ENCODE measurements around the gene TFG. TPM values are rescaled to one million over a fixed set of nuclear protein-coding genes. Genes with fewer than 3 reads are reported as not detected.

The TFG gene
- total and polyA plus RNA-seq, 9 of the 15 experiments (the other 6 are each of a cell fraction or from before 2014, with no cell fraction given), result 31.8 to 143 (median 57.8) TPM

- TF ChIP-seq, protein P1, sequence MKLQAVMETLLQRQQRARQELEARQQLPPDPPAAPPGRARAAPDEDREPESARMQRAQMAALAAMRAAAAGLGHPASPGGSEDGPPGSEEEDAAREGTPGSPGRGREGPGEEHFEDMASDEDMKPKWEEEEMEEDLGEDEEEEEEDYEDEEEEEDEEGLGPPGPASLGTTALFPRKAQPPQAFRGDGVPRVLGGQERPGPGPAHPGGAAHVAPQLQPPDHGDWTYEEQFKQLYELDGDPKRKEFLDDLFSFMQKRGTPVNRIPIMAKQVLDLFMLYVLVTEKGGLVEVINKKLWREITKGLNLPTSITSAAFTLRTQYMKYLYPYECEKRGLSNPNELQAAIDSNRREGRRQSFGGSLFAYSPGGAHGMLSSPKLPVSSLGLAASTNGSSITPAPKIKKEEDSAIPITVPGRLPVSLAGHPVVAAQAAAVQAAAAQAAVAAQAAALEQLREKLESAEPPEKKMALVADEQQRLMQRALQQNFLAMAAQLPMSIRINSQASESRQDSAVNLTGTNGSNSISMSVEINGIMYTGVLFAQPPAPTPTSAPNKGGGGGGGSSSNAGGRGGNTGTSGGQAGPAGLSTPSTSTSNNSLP (IDR thresholded peaks at IDR 0.05; ENCODE audit: borderline replicate concordance, low read depth, low read length), result no peak
- no peak for TF ChIP-seq ZNF583 (CRISPR knock-in tag; IDR thresholded peaks at IDR 0.05)
- TF ChIP-seq, protein P2, sequence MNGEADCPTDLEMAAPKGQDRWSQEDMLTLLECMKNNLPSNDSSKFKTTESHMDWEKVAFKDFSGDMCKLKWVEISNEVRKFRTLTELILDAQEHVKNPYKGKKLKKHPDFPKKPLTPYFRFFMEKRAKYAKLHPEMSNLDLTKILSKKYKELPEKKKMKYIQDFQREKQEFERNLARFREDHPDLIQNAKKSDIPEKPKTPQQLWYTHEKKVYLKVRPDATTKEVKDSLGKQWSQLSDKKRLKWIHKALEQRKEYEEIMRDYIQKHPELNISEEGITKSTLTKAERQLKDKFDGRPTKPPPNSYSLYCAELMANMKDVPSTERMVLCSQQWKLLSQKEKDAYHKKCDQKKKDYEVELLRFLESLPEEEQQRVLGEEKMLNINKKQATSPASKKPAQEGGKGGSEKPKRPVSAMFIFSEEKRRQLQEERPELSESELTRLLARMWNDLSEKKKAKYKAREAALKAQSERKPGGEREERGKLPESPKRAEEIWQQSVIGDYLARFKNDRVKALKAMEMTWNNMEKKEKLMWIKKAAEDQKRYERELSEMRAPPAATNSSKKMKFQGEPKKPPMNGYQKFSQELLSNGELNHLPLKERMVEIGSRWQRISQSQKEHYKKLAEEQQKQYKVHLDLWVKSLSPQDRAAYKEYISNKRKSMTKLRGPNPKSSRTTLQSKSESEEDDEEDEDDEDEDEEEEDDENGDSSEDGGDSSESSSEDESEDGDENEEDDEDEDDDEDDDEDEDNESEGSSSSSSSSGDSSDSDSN (IDR thresholded peaks at IDR 0.05; ENCODE audit: borderline replicate concordance in 1 of 2, low read depth in 2 of 2, low read length in 2 of 2), result no peak
- TF ChIP-seq RBBP5 (IDR thresholded peaks at IDR 0.05; ENCODE audit: borderline replicate concordance, insufficient read depth, low read length, poor library complexity, severe bottlenecking), result no peak
- TF ChIP-seq E2F4 (CRISPR knock-in tag; IDR thresholded peaks at IDR 0.05; ENCODE audit: low read depth), result no peak
- no peak for TF ChIP-seq ZFP1 (CRISPR knock-in tag; IDR thresholded peaks at IDR 0.05)
- TF ChIP-seq, protein P3, sequence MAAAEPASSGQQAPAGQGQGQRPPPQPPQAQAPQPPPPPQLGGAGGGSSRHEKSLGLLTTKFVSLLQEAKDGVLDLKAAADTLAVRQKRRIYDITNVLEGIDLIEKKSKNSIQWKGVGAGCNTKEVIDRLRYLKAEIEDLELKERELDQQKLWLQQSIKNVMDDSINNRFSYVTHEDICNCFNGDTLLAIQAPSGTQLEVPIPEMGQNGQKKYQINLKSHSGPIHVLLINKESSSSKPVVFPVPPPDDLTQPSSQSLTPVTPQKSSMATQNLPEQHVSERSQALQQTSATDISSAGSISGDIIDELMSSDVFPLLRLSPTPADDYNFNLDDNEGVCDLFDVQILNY (CRISPR knock-in tag; IDR thresholded peaks at IDR 0.05), result no peak
- TF ChIP-seq SMARCB1 (IDR thresholded peaks at IDR 0.05; ENCODE audit: insufficient read length, low read depth), result no peak
- TF ChIP-seq ASH1L (IDR thresholded peaks at IDR 0.05; ENCODE audit: borderline replicate concordance, low read depth, partially characterized antibody), result no peak
- 0 out of 2 replicates have a peak, but pooled peaks have one; percentile 22 for TF ChIP-seq DPF2 (IDR thresholded peaks at IDR 0.05)
- TF ChIP-seq ZBTB34 (CRISPR knock-in tag; IDR thresholded peaks at IDR 0.05), result no peak
- 0 out of 2 replicates have a peak, but pooled peaks have one; percentile 30 for TF ChIP-seq ZNF592 (IDR thresholded peaks at IDR 0.05)
- no peak for TF ChIP-seq ZKSCAN1 (IDR thresholded peaks at IDR 0.05; ENCODE audit: low read depth, low read length)
Measured at GRCh38 chr3:100702082-100702979, 7.0 kb upstream of the TFG start (continued).
